H9 (cell line): ENCODE data around the gene BRPF1. TPM values are rescaled to one million over a fixed set of nuclear protein-coding genes. Genes with fewer than 3 reads are reported as not detected.

ENCODE experiments used
- DNase-seq: peaks from one replicate; pipeline ENCODE4 v3.0.0-alpha.2; 2017
- H2AFZ ChIP-seq: one replicate; pipeline ENCODE4 v1.6.1; 2013; ENCODE audit warnings: mild to moderate bottlenecking, low read length, control low read depth, moderate library complexity
- H2AK5ac ChIP-seq: 2 replicates; pipeline ENCODE4 v1.6.1; 2013; ENCODE audit warnings: low read length, control low read depth, mixed read lengths; ENCODE audit not compliant: insufficient read length
- H2BK120ac ChIP-seq: one replicate; pipeline ENCODE4 v1.6.1; 2013; ENCODE audit warnings: low read depth, mild to moderate bottlenecking, low read length, control low read depth, inconsistent platforms; ENCODE audit not compliant: poor library complexity, severe bottlenecking
- H2BK12ac ChIP-seq: 2 replicates; pipeline ENCODE4 v1.6.1; 2013; ENCODE audit warnings: low read length, control low read depth, mixed read lengths, low read depth; ENCODE audit not compliant: insufficient read length
- H2BK15ac ChIP-seq: 2 replicates; pipeline ENCODE4 v1.6.1; 2013; ENCODE audit warnings: low read depth, low read length, control low read depth
- H2BK20ac ChIP-seq: one replicate; pipeline ENCODE4 v1.6.1; 2013; ENCODE audit warnings: low read depth, mild to moderate bottlenecking, low read length, control low read depth, inconsistent platforms; ENCODE audit not compliant: poor library complexity, severe bottlenecking
- H2BK5ac ChIP-seq: 2 replicates; pipeline ENCODE4 v1.6.1; 2013; ENCODE audit warnings: low read length, control low read depth, mixed read lengths; ENCODE audit not compliant: insufficient read length
- H3K14ac ChIP-seq: 2 replicates; pipeline ENCODE4 v1.6.1; 2013; ENCODE audit warnings: low read length, control low read depth; ENCODE audit not compliant: insufficient read depth
- H3K18ac ChIP-seq: 2 replicates; pipeline ENCODE4 v1.6.1; 2013; ENCODE audit warnings: low read depth, mild to moderate bottlenecking, mixed read lengths, low read length, control low read depth; ENCODE audit not compliant: insufficient read length
- H3K23ac ChIP-seq: 2 replicates; pipeline ENCODE4 v1.6.1; 2013; ENCODE audit warnings: low read length, control low read depth, mixed read lengths, low read depth; ENCODE audit not compliant: insufficient read length
- H3K23me2 ChIP-seq: 2 replicates; pipeline ENCODE4 v1.6.1; 2013; ENCODE audit warnings: low read depth, mild to moderate bottlenecking, mixed read lengths, low read length, control low read depth; ENCODE audit not compliant: insufficient read length, poor library complexity, severe bottlenecking
- H3K27ac ChIP-seq: 2 replicates; pipeline ENCODE4 v1.5.1; 2013; ENCODE audit warnings: low read length, control low read depth, mixed read lengths, low read depth; ENCODE audit not compliant: insufficient read length
- H3K27me3 ChIP-seq: 2 replicates; pipeline ENCODE4 v1.6.1; 2013; ENCODE audit warnings: low read length, control low read depth, inconsistent platforms; ENCODE audit not compliant: insufficient read depth
- H3K4ac ChIP-seq: 2 replicates; pipeline ENCODE4 v1.6.1; 2013; ENCODE audit warnings: low read depth, mild to moderate bottlenecking, control low read depth, inconsistent platforms, low read length, moderate library complexity
- H3K4me1 ChIP-seq: 2 replicates; pipeline ENCODE4 v1.6.1; 2013; ENCODE audit warnings: low read length, control low read depth, inconsistent platforms; ENCODE audit not compliant: insufficient read depth
- H3K4me2 ChIP-seq: 2 replicates; pipeline ENCODE4 v1.6.1; 2013; ENCODE audit warnings: low read length, control low read depth, mixed read lengths; ENCODE audit not compliant: insufficient read length, insufficient read depth
- H3K56ac ChIP-seq: 2 replicates; pipeline ENCODE4 v1.6.1; 2013; ENCODE audit warnings: low read depth, mild to moderate bottlenecking, mixed read lengths, low read length, control low read depth; ENCODE audit not compliant: insufficient read length
- H3K79me1 ChIP-seq: 2 replicates; pipeline ENCODE4 v1.6.1; 2013; ENCODE audit warnings: low read depth, mild to moderate bottlenecking, moderate library complexity, low read length, control low read depth, inconsistent platforms; ENCODE audit not compliant: insufficient read depth, poor library complexity, severe bottlenecking
- H3K79me2 ChIP-seq: 2 replicates; pipeline ENCODE4 v1.6.1; 2013; ENCODE audit warnings: low read length, control low read depth, inconsistent platforms; ENCODE audit not compliant: insufficient read depth
- H3K9ac ChIP-seq: 2 replicates; pipeline ENCODE4 v1.6.1; 2013; ENCODE audit warnings: low read length, control low read depth, mixed read lengths; ENCODE audit not compliant: insufficient read length; ENCODE audit errors: extremely low read depth
- H3K9me3 ChIP-seq: one replicate; pipeline ENCODE4 v1.6.1; 2013; ENCODE audit warnings: low read depth, low read length, inconsistent platforms; ENCODE audit not compliant: control insufficient read depth
- H3T11ph ChIP-seq: one replicate; pipeline ENCODE4 v1.6.1; 2013; ENCODE audit warnings: mild to moderate bottlenecking, low read length, control low read depth, inconsistent platforms
- H4K20me1 ChIP-seq: one replicate; pipeline ENCODE4 v1.6.1; 2013; ENCODE audit not compliant: control insufficient read depth, insufficient read length, insufficient read depth
- H4K5ac ChIP-seq: 2 replicates; pipeline ENCODE4 v1.6.1; 2013; ENCODE audit warnings: low read depth, mild to moderate bottlenecking, mixed read lengths, low read length, control low read depth; ENCODE audit not compliant: insufficient read length
- H4K8ac ChIP-seq: replicated peaks from 2 replicates; pipeline ENCODE4 v1.6.1; 2013; ENCODE audit warnings: low read length, control low read depth, mixed read lengths, low read depth; ENCODE audit not compliant: insufficient read length
- H4K91ac ChIP-seq: 2 replicates; pipeline ENCODE4 v1.6.1; 2013; ENCODE audit warnings: low read depth, mild to moderate bottlenecking, moderate library complexity, mixed read lengths, low read length, control low read depth; ENCODE audit not compliant: insufficient read length
- H3K27ac Mint-ChIP-seq, 3 experiments: 2 replicates in 2 of 3; 3 replicates in 1 of 3; pipeline ENCODE4 v1.8.0; 2020 to 2021; ENCODE audit warnings: mixed read lengths in 3 of 3, mild to moderate bottlenecking in 1 of 3, moderate library complexity in 1 of 3
- H3K27me3 Mint-ChIP-seq: 2 replicates; pipeline ENCODE4 v1.8.0; 2021; ENCODE audit warnings: low read depth, mild to moderate bottlenecking, moderate library complexity, mixed read lengths
- H3K36me3 Mint-ChIP-seq, 3 experiments: 2 replicates in 2 of 3; 3 replicates in 1 of 3; pipeline ENCODE4 v1.8.0; 2020 to 2021; ENCODE audit warnings: low read depth in 3 of 3, mixed read lengths in 3 of 3; ENCODE audit not compliant: insufficient read depth in 1 of 3
- H3K4me1 Mint-ChIP-seq, 2 experiments: 2 replicates each; pipeline ENCODE4 v1.8.0; 2020; ENCODE audit warnings: mixed read lengths in 2 of 2
- H3K4me3 Mint-ChIP-seq, 2 experiments: 2 replicates in 1 of 2; 3 replicates in 1 of 2; pipeline ENCODE4 v1.8.0; 2020 to 2021; ENCODE audit warnings: mild to moderate bottlenecking in 2 of 2, mixed read lengths in 2 of 2, moderate library complexity in 1 of 2
- H3K9me3 Mint-ChIP-seq, 2 experiments: 2 replicates in 1 of 2; 3 replicates in 1 of 2; pipeline ENCODE4 v1.8.0; 2020; ENCODE audit warnings: mild to moderate bottlenecking in 2 of 2, mixed read lengths in 2 of 2, moderate library complexity in 1 of 2
- WGBS: extraction: QIAGEN DNeasy Blood & Tissue Kit; methylation state at CpG from one replicate; pipeline ENCODE4 v1.1.7; 2013; ENCODE audit warnings: missing lambda C conversion rate, low lambda C conversion rate, mixed read lengths; ENCODE audit not compliant: insufficient read length; ENCODE audit errors: extremely low coverage; 5-methylcytosine and 5-hydroxymethylcytosine counted together
- total RNA-seq: library from RNA; stranded (reverse); gene quantifications from 2 replicates; pipeline ENCODE4 v1.2.1, GENCODE V29; 2021
- TF ChIP-seq, protein P1 (sequence below): fragments of 200-600 bp; sonication (generic); conservative IDR thresholded peaks from 3 replicates; pipeline ENCODE4 v1.8.0; 2021; ENCODE audit warnings: antibody characterized with exemption, mild to moderate bottlenecking

The BRPF1 gene
- total RNA-seq, 1 experiment from 2014 or later, result 38.6 TPM

DNA sequence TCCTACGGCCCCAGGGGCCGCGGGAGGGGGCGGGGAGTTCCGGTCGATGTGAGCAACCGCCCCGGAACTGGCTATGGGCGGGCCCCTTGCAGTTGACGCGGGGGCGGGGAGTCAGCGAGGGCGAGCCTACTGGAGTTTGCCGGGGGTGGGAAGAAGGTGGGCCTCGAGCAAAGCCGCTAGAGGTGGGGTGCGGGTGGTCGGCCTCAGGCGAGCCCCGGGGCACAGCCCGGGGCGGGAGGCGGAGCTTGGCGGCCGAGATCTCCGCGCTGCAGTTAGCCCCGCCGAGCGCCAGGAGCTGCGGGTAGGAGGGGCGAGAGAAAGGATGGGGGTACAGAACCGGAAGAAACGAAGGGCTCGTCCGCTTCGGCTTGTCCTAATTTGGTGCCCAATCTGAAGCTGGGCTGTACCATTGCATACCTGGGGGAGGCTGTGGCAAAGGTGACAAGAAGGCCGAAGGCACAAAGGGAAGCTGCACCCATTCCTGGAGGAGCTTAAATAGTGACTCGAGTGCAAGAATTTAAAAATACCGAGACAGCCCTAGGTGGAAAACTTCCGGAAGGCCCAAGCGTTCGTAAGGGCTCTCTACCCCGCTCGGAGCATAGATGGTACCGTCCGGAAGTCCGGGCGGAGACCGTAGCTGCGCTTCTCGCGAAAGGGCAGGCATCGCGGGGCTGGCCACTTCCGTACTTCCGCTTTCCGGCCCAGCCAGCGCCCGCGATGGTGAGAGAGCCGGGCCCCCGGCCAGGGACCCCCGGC, 61.0 kb downstream of the BRPF1 start, which contains the start of the genes ARPC4 and TADA3:
Gene ARPC4 (plus strand): TSS at position 678 of the 756 bp plus-strand sequence. CDS start 40 bp downstream, at position 718.
Gene TADA3 (minus strand): TSS at position 69 of the 756 bp plus-strand sequence. CDS start 1,007 bp downstream, outside the sequence.
- Histone ChIP-seq H2BK5ac (peak within 1 kb of the TSS; percentile 99), H3K14ac (peak within 1 kb of the TSS; percentile 100; the same call in 1 of the 2 replicates), H3K9me3 (no peaks in the 10 kb centered on the region), H3K4ac (peak within 1 kb of the TSS; percentile 20; the same call in 1 of the 2 replicates), H3K79me2 (peaks cover 5% of the 10 kb centered on the region; the same call in 1 of the 2 replicates), H2BK15ac (no peak within 1 kb of the TSS), H2BK120ac (peak within 1 kb of the TSS; percentile 93), H3T11ph (peak within 1 kb of the TSS; percentile 99), H2AK5ac (no peak within 1 kb of the TSS), H3K4me2 (peak within 1 kb of the TSS; percentile 81), H3K27ac (peak within 1 kb of the TSS; percentile 91), H3K4me1 (no peaks in the 10 kb centered on the region), H2BK12ac (no peak within 1 kb of the TSS), H4K5ac (peak within 1 kb of the TSS; percentile 86), H2AFZ (no peak within 1 kb of the TSS), H2BK20ac (no peak within 1 kb of the TSS), H4K20me1 (no peaks in the 10 kb centered on the region), H4K91ac (no peak within 1 kb of the TSS), H3K79me1 (no peaks in the 10 kb centered on the region), H4K8ac (no peak within 1 kb of the TSS), H3K56ac (peak within 1 kb of the TSS; percentile 89), H3K9ac (peak within 1 kb of the TSS; percentile 99), H3K18ac (peak within 1 kb of the TSS; percentile 100), H3K23me2 (peaks cover 6% of the 10 kb centered on the region), H3K23ac (no peak within 1 kb of the TSS), H3K27me3 (no peaks in the 10 kb centered on the region)
- H3K4me1 Mint-ChIP-seq, result peaks cover 10 to 19% of the 10 kb centered on the region in 2 experiments
- peak within 1 kb of the TSS; percentile 100 for H3K27ac Mint-ChIP-seq
- H3K4me3 Mint-ChIP-seq, result peak within 1 kb of the TSS; percentile 94 to 95
- no peaks in the 10 kb centered on the region for H3K9me3 Mint-ChIP-seq
- H3K36me3 Mint-ChIP-seq, result peaks cover 30 to 52% (median 42%) of the 10 kb centered on the region in 3 experiments; a peak in 6 of 7 replicates
- TF ChIP-seq, protein P1, sequence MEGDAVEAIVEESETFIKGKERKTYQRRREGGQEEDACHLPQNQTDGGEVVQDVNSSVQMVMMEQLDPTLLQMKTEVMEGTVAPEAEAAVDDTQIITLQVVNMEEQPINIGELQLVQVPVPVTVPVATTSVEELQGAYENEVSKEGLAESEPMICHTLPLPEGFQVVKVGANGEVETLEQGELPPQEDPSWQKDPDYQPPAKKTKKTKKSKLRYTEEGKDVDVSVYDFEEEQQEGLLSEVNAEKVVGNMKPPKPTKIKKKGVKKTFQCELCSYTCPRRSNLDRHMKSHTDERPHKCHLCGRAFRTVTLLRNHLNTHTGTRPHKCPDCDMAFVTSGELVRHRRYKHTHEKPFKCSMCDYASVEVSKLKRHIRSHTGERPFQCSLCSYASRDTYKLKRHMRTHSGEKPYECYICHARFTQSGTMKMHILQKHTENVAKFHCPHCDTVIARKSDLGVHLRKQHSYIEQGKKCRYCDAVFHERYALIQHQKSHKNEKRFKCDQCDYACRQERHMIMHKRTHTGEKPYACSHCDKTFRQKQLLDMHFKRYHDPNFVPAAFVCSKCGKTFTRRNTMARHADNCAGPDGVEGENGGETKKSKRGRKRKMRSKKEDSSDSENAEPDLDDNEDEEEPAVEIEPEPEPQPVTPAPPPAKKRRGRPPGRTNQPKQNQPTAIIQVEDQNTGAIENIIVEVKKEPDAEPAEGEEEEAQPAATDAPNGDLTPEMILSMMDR, result no peak
- peaks cover 1% of the 10 kb centered on the region; the same call in 1 of the 2 replicates for H3K27me3 Mint-ChIP-seq
- WGBS, result no CpG with 5 or more reads among the region's 65 CpGs
- peak; percentile 93 for DNase-seq
